GM19463 (cell line): Measurements from ENCODE around the gene SCTR.

ENCODE experiments used
- ATAC-seq: cut with Tn5 transposase; IDR thresholded peaks from one replicate; pipeline ENCODE4 v1.9.1; 2021; ENCODE audit warnings: mild to moderate bottlenecking, moderate library complexity; ENCODE audit not compliant: unreplicated experiment

The SCTR gene

DNA sequence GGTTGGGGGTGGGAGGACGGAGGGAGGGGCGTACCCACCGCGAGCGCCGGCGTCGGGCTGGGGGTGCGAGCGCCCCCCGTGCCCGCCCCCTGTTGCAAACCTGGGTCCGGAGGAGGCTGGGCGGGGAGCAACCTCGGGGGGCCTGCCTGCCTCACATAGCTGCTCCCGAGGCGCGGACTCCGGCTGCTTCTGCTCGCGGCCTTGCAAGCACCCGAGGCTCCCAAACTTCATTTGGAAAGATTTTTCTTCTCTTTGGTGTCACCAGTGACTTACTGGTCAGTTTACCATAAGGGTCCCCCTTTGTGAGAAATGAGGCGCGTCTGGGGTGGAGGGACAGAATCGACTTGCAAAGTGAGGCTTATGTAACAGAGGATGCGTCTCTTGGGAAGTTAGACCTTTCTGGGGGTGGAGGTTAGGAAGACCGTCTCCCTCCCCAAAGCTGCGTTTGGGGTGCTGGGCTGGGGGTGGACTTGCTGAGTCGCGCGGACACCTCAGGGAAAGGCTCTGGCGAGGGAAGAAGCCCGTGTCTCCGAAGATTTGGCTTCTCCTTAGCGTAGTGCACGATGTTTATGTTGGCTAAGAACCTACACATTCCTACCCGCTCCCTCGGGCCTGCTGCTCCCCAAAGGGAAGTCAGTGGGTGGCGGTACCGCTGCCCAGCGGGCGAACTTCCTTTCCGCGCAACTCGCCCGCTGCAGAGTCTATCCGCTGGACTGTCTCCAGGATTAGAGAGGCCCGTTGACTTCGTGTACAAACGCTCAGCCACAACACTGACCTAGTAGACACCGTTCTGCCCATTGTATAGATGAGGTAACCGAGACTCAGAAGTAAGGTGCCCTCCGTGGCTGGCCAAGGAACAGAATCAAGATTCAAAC, 92.1 kb downstream of the SCTR start:
- ATAC-seq, result peak; percentile 2

DNA sequence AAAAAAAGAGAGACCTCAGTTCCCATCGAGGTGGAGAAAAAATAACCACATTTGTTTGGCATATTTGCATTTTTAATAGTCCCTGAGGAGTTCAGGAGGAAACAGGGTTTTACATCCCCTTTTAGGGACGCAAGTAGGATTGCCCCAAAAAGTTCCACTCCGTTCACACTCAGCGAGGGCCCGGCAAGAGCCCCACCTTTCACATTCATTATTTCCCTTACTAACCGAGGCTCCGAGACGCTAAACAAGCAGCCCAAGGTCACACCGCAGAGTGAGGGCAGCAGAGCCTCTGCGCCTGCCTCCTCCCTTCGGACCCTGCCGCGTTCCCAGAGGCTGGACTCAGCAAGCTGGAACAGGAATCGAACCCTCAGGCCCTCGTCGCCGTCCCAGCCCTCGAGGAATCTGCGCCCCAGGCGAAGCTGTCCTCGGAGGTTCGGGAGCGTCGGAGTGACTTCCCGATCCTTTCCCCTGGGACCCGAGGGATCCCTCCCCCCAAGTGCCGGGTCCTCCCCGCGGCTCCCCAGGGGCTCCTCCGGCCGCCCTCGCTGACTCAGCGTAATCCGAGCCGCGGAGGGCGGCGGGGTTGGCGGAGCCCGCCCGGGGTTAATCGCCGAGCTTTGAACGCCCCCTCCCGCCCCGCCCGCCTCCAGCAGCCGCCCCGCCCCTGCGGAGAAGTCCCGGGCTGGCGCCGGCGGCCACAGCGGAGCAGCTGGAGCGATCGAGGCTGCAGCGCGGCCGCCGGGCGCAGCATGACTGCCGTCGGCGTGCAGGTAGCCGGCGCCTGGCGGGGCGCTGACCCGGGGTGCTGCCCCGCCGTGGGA, 92.9 kb downstream of the SCTR start, which contains the start of gene TMEM37:
TMEM37 (plus strand) TSS at position 700 of the 821 bp plus-strand sequence; CDS start at position 750, 50 bp downstream.
- ATAC-seq, result peak; percentile 54

DNA sequence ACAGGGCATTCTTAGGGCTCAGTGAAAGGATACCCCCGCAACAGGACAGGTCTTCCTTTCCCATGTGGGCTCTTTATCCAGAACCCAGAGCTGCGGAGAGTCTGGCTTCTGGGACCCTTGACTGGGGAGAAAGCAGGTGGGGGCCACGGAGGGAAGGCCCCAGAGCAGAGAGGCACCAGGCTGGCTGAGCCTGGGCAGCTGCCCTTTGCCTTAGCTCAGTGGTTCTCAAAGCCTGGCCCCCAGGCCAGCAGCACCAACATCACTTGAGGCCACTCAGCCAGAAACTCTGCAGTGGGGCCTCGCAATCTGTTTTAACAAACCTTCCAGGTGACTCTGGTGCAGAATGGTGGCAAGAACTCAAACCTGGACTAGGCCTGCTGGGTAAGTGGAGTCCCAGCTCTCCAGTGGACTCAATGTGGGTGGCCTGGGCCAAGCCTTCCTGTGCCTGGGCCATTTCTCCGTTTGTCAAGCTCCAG, 94.2 kb downstream of the SCTR start:
- ATAC-seq, result no peak

DNA sequence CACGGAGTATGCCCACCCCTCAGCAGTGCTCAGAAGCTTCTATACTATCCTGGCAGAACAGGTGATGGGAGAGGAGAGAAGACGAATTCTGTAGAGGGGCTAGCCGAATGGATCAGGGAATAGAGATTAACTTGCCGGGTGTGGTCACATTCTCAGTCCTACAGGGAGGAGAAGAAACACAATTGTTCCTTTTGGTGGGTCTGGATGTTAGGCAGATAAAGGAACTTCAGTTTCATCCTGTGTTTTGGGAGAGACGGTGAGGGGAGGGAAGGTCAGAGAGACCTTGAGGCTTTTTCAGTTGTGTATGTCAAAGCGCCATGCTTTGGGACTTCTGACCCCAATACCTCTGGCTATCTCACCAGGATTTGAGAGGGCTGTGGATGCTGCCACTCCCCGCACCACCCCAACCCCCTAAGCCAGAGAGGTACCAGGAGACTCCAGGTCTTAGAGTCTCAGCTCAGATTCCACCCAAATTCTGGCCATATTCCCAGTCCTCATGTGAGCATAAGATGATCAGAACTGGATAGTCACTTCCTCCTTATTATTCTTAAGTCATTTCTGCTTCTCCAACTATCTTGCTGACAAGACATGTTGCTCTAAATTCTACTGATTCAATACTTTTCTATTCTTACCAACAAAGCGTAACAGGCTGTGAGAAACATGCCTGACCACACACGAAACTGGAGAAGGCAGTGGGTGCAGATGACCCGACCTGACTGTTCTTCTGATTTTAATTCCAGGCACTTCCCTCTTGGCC, 94.9 kb downstream of the SCTR start:
- ATAC-seq, result no peak

DNA sequence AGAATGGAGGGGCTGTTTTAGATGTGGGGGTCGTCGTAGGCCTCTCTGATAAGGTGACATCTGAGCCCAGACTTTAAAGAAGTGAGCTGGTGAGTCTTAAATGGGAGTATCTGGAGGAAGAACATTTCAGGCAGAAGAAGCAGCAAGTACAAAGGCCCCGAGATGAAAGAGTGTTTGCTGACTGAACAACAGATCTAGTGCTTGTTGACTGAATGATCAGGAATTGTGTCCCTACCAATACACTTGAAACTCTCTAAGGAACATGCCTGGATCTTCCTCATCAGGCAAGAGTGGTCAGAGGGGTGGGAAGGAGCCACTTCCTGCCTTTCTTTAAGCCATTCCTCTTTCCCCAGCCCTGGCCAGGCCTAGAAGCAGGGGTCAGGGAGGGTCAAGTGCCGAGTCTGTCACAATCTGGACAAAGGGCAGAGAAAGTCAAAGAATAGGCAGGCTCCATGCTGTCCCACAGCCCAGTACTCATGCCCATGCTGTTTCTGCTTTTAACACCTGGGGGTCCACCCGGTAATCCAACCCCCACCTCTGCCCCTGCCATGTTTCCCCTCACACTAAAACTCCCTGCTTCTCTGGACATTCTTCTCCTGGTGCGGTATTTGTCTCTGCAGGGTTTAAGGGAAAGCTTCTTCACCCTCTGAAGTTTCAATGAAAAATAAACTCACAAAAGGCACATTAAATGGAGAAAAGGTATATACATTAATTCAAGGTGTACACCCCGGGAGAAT, 95.6 kb downstream of the SCTR start:
- ATAC-seq, result no peak

DNA sequence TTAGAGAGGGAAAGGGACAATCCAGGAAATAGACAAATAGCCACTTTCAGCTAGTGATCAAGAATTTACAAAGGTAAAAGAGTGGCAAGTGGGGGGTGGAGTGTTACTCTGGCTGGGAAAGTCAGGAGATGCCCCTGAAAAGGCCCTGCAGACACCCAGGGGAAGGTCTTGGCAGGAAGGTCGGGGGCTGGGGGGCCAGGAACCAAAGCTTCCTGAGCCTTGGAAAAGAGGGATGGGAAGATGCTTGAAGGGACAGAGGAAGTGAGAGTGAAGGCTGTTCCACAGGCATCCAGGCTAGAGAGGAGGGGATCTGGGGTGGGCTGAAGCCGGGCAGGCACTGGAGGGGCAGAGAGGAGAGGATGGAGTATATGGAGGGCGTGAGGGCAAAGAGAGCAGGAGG, 96.5 kb downstream of the SCTR start:
- no peak for ATAC-seq

DNA sequence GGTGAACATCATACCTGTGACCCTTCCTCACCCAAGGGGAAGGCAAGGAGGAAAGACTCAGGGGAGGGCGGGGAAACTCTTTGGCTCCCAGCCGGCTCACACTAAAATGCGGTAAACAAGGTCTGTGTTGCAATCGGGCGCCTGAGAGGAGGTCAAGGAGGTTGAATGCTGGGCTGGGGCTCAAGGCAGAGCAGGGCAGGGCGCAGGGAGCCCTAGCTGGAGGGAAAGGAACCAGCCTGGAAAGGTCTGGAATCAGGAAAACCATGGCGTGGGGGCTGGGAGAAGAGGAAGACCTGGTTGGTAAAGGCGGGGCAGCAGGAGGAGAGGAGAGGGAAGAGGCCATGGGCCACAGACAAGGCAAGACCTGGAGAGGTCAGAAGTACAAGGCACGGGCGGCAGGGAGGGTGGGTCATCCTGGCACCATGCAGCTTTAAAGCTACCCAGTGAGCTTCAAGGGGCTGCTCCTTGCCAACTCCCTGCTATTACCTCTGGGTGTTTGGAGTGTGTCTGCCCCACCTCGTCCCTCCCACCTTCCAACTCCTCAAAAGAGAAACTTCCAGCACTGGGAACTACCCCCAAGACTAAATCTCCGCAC, 97.4 kb downstream of the SCTR start:
- no peak for ATAC-seq

DNA sequence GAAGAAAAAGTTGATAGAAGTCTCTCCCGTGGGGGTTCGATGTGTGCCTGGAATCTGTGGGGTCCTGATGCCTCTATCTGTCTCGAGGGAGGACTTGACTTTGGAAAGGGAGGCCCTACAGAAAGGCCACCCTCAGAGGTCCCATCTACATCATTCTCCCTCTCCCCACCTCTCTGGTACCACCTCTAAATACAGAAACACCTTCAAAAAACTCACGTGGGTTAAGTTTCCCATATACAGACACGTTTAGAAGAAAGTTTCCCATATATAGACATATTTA, 97.9 kb downstream of the SCTR start:
- ATAC-seq, result no peak

DNA sequence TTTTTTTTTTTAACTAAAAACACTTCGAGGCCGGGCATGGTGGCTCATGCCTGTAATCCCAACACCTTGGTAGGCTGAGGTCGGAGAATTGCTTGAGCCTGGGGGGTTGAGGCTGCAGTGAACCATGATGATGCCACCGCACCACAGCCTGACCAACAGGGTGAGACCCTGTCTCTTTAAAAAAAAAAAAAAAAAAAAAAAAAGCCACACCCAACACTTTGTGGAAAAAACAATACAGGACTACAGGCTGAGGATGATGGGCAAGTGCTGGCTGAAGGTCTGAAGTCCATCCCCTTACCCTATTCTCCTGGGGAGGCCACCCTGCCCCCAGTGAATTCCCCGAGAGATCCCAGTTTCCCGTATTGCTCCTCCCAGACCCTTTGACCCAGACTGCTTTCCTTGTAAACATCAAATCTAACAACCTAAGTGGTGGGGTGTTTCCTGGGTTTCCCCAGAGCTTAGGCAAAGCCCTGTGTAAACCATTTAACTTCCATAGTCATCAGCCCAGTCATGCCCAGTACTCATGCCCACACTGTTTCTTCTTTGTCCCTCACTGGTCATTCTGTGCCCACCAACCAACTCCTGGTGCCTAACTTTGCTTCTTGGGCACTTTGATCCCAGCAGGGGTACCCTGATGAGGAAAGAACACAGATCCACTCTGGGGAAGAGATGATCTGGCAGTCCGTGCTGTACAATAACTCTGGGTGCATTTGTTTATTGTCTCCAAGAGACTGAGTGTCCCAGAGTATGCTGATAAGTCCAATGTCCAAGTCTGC, 98.5 kb downstream of the SCTR start:
- ATAC-seq, result no peak

DNA sequence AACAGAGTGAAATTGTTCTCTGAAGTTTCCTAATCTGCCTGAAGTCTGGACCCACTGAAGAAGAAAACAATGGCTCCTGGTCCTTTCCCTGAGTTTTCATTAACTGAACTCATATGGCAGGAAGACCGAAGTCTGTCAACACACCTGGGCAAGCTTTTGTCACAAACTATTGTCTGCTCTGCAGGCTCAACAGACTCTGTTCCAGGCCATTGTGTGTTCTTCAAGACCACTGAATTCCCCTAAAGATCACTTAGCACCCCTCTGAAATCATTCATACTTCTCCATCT, 99.2 kb downstream of the SCTR start:
- no peak for ATAC-seq

DNA sequence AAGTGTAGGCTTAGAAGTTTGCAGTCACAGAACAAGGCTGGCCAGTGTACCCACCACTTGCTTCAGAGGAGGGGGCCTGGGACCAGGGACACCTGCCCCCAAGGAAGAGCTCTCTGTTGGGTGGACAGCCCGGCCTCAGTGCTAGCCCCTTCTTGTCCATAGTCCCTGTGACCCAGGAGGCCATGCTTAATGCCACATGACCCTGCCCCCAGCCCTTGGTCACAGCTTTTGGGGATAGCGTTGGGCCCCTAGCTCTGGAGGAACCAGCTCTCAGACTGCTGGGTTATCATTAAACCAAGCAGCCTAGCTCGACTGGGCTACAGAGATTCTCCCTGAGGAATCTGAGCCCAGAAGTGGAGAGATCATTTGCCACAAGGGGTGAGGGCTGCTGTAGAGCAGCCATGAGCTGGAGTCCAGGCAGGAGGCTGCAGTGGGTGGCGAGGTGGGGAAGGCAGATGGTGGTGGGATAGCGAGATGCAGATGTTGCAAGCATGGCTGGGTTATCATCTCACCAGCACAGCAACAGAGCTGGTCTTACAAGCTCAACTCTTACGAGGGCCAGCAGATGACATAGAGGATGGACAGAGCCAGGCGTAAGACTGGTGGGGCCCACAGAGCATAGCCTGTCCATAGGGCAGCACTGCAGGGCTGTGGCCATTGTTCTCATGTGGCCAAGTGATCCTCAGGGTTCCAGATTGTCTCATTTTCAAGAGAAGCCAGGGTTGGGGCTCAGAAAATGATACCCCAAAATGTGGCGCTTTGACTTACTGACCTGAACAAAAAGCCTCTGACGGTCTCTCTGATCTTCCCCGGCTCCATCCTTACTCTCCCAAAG, 99.8 kb downstream of the SCTR start:
- ATAC-seq, result no peak

DNA sequence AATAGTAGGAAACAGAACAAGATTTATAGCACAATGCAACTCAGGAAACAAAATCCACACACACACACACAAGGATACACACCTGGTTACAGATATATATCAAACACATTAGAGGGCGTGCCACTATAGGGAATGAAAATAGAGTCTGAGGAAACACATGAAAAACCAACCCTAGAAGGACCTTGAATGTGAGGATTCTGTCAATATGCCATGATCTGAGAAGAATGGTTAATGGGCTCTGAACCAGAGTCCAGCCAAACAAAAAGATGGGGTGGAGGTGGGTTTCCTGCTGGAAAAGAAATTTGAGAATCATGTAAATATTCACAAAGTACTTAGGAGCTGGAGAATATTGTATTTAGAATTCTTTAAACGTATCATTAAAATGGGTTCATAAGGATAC, 100.5 kb downstream of the SCTR start:
- no peak for ATAC-seq

DNA sequence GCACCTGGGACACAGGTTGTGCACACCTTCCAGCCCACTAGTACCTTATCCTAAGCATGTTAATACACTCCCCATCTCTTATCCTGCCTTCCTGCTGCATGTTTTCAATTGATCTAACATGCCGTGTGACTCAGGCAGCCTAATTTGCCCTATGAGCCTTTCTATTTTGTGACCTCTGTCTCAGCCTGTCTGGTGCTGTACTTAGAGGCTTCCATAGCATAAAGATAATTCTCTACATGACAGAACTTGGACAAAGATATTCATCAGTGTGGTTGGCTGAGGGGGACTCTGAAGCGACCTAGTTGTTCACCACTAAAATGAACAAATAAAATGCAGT, 101.2 kb downstream of the SCTR start:
- ATAC-seq, result no peak

DNA sequence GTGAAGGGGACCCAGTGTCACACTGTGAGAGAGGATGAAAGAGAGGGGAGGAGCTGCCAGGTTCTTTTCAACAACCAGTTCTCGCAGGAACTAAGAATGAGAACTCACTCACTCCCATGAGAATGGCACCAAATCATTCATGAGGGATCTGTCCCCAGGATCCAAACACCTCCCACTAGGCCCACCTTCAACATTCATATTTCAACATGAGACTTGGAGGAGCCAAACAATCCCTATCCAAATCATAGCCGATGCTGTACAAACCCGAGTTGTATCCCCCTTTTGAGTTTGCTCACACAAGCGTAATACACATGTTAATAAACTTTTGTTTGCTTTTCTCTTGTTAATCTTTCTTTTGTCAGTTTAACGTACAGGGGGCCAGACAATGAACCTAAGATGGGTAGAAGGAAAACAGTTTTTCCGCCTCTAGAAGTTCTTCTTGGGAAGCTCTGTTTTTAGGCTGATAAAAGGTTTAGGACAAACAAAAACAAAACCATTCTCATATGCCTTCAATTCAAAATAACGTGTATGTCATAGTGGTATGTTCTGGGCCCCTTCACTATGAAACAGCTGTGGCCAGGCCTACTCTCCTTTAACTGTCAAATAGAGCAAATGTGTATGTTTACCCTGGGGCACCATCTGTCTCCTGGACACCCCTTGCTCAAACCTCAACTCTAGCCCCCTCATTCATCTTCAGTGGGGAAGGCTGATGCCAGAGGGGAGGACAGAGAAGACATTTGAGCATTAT, 101.7 kb downstream of the SCTR start:
- ATAC-seq, result no peak

DNA sequence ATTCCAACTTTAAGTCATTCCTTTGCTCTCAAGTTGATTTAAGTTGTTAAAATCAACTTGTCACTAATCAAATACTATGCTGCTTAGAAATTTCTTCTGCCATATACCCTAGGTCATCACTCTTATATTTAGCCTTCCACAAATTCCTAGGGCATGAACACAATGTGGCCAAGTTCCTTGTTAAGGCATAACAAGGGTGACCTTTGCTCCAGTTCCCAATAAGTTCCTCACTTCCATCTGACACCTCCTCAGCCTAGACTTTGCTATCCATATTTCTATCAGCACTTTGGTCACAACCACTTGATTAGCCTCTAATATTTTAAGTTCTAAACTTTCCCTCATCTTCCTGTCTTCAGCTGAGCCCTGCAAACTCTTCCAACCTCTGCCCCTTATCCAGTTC, 102.5 kb downstream of the SCTR start:
- ATAC-seq, result no peak

DNA sequence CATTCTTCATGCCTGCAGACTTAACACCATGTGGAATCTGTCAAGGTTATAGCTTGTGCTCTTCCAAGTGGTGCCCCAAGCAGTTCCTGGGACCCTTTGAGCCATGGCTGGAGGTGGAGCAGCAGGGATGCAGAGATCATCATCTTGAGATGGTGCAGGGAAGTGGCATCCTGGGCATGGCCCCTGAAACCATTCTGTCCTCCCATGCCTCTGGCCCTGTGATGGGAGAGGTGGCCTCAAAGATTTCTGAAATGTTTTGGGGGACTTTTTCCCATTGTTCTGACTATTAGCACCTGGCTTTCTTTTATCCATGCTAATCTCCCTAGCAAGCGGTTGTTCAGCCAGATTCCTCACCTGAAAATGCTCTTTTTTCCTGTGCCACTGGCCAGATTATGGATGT, 103.0 kb downstream of the SCTR start:
- no peak for ATAC-seq

DNA sequence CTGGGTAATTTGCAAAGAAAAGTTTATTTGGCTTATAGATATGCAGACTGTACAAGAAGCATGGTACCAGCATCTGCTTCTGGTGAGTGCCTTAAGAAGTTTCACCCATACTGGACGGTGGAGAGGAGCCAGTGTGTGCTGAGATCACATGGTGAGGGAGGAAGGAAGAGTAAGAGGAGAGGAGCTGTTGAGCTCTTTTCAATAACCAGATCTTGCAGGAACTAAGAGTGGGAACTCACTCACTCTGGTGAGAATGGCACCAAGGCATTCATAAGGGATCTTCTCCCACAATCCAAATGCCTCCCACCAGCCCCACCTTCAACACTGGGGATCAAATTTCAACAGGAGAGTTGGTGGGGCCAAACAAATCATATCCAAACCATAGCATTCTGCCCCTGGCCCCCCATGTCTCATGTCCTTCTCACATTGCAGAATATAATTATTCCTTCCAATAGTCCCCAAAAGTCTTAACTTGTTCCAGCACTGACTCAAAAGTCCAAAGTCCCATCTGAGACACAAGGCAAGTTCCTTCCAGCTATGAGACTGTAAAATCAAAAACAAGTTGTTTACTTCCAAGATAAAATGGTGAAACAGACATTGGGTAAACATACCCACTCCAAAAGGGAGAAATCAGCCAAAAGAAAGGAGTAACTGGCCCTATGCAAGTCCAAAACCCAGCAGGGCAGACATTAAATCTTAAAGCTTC, 104.3 kb downstream of the SCTR start:
- no peak for ATAC-seq

DNA sequence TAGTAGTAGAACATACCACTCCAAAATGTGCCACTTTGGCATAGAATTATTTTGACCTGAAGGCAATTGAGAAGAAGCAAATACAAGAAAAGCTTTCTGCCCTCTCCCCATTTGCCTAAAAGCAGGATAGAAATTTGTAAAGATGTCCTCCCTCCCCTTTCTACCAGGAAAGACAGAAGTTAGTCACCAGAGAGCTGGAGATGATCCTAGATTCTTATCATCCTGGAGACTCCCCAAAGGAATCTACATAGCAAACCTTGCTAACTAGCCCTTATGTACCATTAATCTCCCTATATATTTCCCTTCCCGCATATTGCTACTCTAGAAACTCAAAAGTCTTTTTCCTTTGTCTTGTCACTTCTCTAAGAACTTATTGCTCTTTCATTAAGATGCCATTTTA, 105.2 kb downstream of the SCTR start:
- no peak for ATAC-seq
